ENCODE results near the gene IFT25. TPM values are rescaled to one million over a fixed set of nuclear protein-coding genes. Genes with fewer than 3 reads are reported as not detected.
"Not testable (repeated sequence)": the region's sequence is repeated elsewhere in the genome, so short reads cannot be mapped to it uniquely, and the experiment has no call there.

The IFT25 gene
- 10 to 100 TPM in 3 of 4 donors, 1 to 10 TPM in 1; 9.9 to 19.2 (median 12.4) TPM for total RNA-seq

- intact Hi-C loops (cut with DNase I; ENCODE audit: low total_unique reads): no loop called here
- 0 to 1% methylated on average over 32 to 47 of the region's 90 CpGs for WGBS, 2 donors
- H3K4me3 ChIP-seq (ENCODE audit: low read depth, poor library complexity, severe bottlenecking): peak within 1 kb of the TSS; percentile 66
- TF ChIP-seq CTCF (IDR thresholded peaks at IDR 0.05) (no peak), POLR2A (IDR thresholded peaks at IDR 0.05) (peak in 1 of 2 donors; percentile 18)
- peak; percentile 96 to 100 for DNase-seq (ENCODE audit: low spot score in 2 of 2)
These were observed at the start of gene IFT25 for GRCh38 chr1:53945433-53946251. Gene IFT25, minus strand, starts transcription at chr1:53945699. Its CDS starts 5,617 bp downstream, at chr1:53940082.

- intact Hi-C loops (cut with DNase I; ENCODE audit: low total_unique reads); DNase-seq (ENCODE audit: low spot score in 2 of 2); H3K4me3 ChIP-seq (ENCODE audit: low read depth, poor library complexity, severe bottlenecking): not testable (repeated sequence)
- WGBS, 2 donors: 89 to 91% methylated on average over 2 of the region's 2 CpGs
These were observed 49.0 kb upstream of the IFT25 start for GRCh38 chr1:53994516-53994915.

- no peak for DNase-seq (ENCODE audit: low spot score in 2 of 2)
- WGBS, 2 donors: 60 to 86% methylated on average over 4 of the region's 4 CpGs
- intact Hi-C loops (cut with DNase I; ENCODE audit: low total_unique reads): no loop called here
- H3K4me3 ChIP-seq (ENCODE audit: low read depth, poor library complexity, severe bottlenecking): no peak overlapping the region
- TF ChIP-seq POLR2A (IDR thresholded peaks at IDR 0.05) (no peak), CTCF (IDR thresholded peaks at IDR 0.05) (no peak)
These were observed 46.8 kb upstream of the IFT25 start for GRCh38 chr1:53992085-53992874.

DNA sequence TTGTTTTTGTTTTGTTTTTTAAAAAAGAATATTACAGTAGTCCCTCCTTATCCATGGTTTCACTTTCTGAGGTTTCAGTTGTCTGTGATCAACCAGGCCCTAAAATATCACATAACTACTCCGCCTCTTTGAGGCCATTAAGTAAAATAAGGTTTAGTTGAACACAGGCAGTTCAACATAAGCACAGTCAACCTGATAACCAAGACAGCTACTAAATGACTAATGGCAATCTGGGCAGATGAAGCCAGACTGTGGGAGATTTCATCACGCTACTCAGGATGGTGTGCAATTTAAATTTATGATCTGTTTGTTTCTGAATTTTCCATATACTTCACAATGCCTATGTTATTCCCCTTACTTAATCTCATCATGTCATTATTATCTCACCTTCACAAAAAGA is 42.4 kb upstream of the IFT25 start:
- intact Hi-C loops (cut with DNase I; ENCODE audit: low total_unique reads): no loop called here
- WGBS, 2 donors: 81 to 86% methylated on average over 2 of the region's 2 CpGs
- H3K4me3 ChIP-seq (ENCODE audit: low read depth, poor library complexity, severe bottlenecking): no peak overlapping the region
- TF ChIP-seq POLR2A (IDR thresholded peaks at IDR 0.05): no peak
- no peak for TF ChIP-seq CTCF (IDR thresholded peaks at IDR 0.05)
- DNase-seq (ENCODE audit: low spot score in 2 of 2): no peak

DNA sequence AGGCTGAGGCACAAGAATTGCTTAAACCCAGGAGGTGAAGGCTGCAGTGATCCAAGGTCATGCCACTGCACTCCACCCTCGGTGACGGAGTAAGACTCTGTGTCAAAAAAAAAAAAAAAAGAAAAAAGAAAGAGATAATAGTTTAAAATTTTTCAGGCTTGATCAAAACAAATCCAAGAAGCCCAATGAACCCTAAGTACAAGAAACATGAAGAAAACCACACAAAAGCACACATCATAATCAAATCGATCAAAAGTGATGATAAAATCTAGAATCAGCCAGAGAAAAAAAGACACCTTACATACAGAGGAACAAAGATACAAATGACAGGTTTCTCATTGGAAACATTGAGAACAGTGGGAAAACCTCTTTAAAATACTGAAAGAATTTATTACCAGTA is 41.0 kb upstream of the IFT25 start:
- no peak for TF ChIP-seq CTCF (IDR thresholded peaks at IDR 0.05)
- TF ChIP-seq POLR2A (IDR thresholded peaks at IDR 0.05): no peak
- intact Hi-C loops (cut with DNase I; ENCODE audit: low total_unique reads): no loop called here
- H3K4me3 ChIP-seq (ENCODE audit: low read depth, poor library complexity, severe bottlenecking): no peak overlapping the region
- 81 to 94% methylated on average over 3 of the region's 3 CpGs for WGBS, 2 donors
- no peak for DNase-seq (ENCODE audit: low spot score in 2 of 2)

DNA sequence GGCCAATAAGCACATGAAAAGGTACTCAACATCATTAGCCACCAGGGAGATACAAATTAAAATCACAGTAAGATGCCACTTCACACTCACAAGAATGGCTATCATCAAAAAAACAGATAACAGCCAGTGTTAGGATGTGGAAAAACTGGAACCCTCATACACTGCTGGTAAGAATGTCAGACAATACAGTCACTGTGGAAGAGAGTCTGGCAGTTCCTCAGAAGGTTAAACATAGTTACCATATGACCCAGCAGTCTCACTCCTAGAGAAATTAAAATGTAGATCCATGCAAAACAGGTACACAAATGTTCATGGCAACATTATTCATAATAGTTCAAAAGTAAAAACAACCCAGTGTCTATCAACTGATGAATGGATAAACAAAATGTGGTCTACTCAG is 39.2 kb upstream of the IFT25 start:
- DNase-seq (ENCODE audit: low spot score in 2 of 2): no peak
- no peak for TF ChIP-seq POLR2A (IDR thresholded peaks at IDR 0.05)
- TF ChIP-seq CTCF (IDR thresholded peaks at IDR 0.05): no peak
- H3K4me3 ChIP-seq (ENCODE audit: low read depth, poor library complexity, severe bottlenecking): no peak overlapping the region
- intact Hi-C loops (cut with DNase I; ENCODE audit: low total_unique reads): no loop called here
